Loucy (cell line): Measurements from ENCODE around the gene DHPS.

Experiments used
- EZH2phosphoT487 ChIP-seq: fragments of 200-600 bp; IDR thresholded peaks from 2 replicates; pipeline ENCODE4 v1.6.1; 2018; ENCODE audit warnings: antibody characterized with exemption, mild to moderate bottlenecking, moderate library complexity, borderline replicate concordance
- TF ChIP-seq, protein P1 (sequence below): fragments of 200-600 bp; sonication (generic); conservative IDR thresholded peaks from 2 replicates; pipeline ENCODE4 v1.5.1; 2014; ENCODE audit warnings: mild to moderate bottlenecking, antibody characterized with exemption, low read length

DNA sequence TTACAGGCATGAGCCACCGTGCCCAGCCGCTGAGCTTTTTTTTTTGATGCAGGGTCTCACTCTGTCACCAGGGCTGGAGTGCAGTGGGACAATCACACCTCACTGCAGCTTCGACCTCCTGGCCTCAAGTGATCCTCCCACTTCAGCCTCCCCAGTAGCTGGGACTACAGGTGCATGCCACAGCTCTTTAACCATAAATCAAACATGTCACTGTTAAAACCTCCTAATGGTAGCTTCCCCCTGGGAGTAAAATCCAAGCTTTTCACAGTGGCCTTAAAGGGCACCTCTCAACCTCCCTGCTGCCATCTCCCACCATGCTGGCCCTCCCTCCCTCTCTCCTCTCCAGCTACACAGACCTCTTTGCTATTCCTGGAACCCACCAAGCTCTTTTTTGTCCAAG lies 4.2 kb upstream of the DHPS start:
- no peak for TF ChIP-seq EZH2phosphoT487
- TF ChIP-seq, protein P1, sequence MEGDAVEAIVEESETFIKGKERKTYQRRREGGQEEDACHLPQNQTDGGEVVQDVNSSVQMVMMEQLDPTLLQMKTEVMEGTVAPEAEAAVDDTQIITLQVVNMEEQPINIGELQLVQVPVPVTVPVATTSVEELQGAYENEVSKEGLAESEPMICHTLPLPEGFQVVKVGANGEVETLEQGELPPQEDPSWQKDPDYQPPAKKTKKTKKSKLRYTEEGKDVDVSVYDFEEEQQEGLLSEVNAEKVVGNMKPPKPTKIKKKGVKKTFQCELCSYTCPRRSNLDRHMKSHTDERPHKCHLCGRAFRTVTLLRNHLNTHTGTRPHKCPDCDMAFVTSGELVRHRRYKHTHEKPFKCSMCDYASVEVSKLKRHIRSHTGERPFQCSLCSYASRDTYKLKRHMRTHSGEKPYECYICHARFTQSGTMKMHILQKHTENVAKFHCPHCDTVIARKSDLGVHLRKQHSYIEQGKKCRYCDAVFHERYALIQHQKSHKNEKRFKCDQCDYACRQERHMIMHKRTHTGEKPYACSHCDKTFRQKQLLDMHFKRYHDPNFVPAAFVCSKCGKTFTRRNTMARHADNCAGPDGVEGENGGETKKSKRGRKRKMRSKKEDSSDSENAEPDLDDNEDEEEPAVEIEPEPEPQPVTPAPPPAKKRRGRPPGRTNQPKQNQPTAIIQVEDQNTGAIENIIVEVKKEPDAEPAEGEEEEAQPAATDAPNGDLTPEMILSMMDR: no peak
